DND-41 (cell line): ENCODE measurements around the gene CASP9.

Experiments
- EZH2 ChIP-seq: IDR thresholded peaks from 3 replicates; pipeline ENCODE4 v1.6.1; 2012; ENCODE audit warnings: borderline replicate concordance, low read depth, mild to moderate bottlenecking, moderate library complexity, low read length, inconsistent platforms; ENCODE audit not compliant: severe bottlenecking
- TF ChIP-seq, protein P1 (sequence below): IDR thresholded peaks from 2 replicates; pipeline ENCODE4 v1.5.1; 2012; ENCODE audit warnings: borderline replicate concordance, low read length, moderate library complexity, mild to moderate bottlenecking; ENCODE audit not compliant: poor library complexity, severe bottlenecking; ENCODE audit errors: extremely low read depth

GRCh38 chr1:15568387-15569073 lies 44.5 kb upstream of the CASP9 start:
- TF ChIP-seq EZH2, result no peak
- TF ChIP-seq, protein P1, sequence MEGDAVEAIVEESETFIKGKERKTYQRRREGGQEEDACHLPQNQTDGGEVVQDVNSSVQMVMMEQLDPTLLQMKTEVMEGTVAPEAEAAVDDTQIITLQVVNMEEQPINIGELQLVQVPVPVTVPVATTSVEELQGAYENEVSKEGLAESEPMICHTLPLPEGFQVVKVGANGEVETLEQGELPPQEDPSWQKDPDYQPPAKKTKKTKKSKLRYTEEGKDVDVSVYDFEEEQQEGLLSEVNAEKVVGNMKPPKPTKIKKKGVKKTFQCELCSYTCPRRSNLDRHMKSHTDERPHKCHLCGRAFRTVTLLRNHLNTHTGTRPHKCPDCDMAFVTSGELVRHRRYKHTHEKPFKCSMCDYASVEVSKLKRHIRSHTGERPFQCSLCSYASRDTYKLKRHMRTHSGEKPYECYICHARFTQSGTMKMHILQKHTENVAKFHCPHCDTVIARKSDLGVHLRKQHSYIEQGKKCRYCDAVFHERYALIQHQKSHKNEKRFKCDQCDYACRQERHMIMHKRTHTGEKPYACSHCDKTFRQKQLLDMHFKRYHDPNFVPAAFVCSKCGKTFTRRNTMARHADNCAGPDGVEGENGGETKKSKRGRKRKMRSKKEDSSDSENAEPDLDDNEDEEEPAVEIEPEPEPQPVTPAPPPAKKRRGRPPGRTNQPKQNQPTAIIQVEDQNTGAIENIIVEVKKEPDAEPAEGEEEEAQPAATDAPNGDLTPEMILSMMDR, result no peak
